A549 (cell line): Measurements from ENCODE around the gene RNF123.

Experiments
- PBX3 ChIP-seq: IDR thresholded peaks from 2 replicates; pipeline ENCODE4 v1.6.1; 2012
- REST ChIP-seq: fragments of 200-600 bp; sonication (generic); IDR thresholded peaks from 2 replicates; pipeline ENCODE4 v1.6.1; 2016; ENCODE audit warnings: antibody characterized with exemption, mild to moderate bottlenecking, moderate library complexity
- SMC3 ChIP-seq: fragments of >200 bp; sonication (Bioruptor Twin); formaldehyde crosslinking; IDR thresholded peaks from 3 replicates; pipeline ENCODE4 v1.6.1; 2018; ENCODE audit warnings: inconsistent platforms
- ZSCAN20 ChIP-seq: fragments of 250-450 bp; sonication (Bioruptor Pico); IDR thresholded peaks from 2 replicates; pipeline ENCODE4 v1.8.0; 2022; ENCODE audit warnings: mild to moderate bottlenecking, moderate library complexity

- TF ChIP-seq SMC3 (peak; percentile 44; the same call in 2 of the 3 replicates), REST (no peak), ZSCAN20 (CRISPR knock-in tag) (no peak), PBX3 (no peak)
Measured at GRCh38 chr3:49703443-49703927, 14.1 kb downstream of the RNF123 start.
